Measurements from ENCODE around the gene UTP4.
"Not testable (repeated sequence)": the region's sequence is repeated elsewhere in the genome, so short reads cannot be mapped to it uniquely, and the experiment has no call there.

UTP4 gene

DNA sequence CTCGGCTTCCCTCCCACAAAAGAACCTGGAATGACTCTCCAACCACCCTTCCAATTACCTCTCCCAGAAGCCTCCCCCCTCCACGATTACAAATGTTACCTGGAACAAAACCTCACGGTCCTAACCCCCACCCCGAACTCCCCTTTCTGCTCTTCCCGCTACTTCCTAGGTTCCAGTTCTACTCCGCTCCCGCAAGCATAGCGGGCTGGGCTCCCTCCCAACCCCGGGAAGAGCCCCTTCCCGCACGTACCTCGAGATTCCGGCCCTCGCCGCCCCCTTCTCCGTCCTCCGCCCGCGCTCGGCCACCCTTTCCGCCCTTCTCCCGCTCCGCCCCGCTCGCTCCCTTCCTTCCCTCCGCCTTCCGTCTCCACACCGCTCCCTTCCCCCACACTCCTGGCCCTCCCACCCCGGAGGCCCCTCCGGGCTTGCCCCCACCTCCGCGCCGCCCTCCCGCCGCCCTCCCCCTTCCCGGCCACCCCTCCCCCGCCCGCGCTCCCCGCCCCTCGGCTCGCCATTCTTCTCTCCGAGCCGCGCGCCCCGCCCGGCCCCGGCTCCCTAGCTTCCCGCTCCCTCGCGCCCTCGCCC is 518 bp upstream of the UTP4 start:
- peak; percentile 76 for DNase-seq

DNA sequence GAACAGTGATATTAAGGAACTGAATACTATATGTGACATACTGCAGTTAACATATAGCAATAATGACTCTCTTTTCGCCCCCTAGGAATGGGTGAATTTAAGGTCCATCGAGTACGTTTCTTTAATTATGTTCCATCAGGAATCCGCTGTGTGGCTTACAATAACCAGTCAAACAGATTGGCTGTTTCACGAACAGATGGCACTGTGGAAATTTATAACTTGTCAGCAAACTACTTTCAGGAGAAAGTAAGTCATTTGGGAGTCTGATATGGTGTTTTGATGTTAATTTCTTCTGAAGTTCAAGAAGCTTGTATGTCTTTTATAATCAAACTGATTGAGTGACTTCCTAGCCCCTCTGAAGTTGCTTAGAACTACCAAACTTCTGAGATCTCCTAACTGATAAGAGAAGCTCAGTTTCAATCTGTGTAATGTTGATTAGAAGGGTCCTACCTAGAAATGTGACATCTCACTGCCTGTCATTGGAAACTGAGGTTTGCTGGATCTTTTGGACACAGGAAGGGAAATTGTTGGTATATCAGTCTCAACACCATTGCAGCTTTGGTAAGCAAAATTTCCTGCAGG is 1.0 kb downstream of the UTP4 start:
- no peak for DNase-seq

- no peak for DNase-seq
These were observed 6.2 kb downstream of the UTP4 start for GRCh38 chr16:69138608-69139007.

GRCh38 chr16:69139464-69139863 is 7.0 kb downstream of the UTP4 start:
- DNase-seq = not testable (repeated sequence)

GRCh38 chr16:69141014-69141413 is 8.6 kb downstream of the UTP4 start:
- no peak for DNase-seq

DNA sequence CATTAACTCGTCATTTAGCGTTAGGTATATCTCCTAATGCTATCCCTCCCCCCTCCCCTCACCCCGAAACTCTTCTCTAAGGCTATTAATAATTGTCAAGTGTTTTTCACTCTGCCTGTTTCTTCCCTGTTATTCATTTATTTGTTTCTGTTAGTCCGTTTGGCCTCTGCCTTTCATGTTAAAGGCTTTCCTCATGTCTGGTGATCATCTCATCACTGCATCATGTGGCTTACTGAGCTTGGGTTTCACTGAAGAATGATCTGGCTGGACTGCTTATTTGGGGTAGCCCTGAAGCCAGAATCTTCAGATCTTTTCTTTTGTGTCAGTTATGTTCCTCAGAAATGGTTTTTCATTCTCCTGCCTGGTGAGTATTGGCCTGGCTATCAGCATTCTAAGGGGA is 9.5 kb downstream of the UTP4 start:
- no peak for DNase-seq

DNA sequence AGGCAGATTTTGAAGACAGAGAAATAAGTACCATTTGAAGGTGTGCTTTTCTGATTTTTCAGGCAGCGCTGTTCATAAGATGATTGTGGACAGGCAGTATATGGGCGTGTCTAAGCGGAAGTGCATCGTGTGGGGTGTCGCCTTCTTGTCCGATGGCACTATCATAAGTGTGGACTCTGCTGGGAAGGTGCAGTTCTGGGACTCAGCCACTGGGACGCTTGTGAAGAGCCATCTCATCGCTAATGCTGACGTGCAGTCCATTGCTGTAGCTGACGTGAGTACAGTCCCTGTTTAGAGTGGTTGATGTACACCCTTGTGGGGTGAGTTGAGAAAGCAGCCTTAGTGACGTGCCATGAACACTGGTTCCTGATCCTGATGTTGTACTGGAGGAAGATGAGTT is 10.7 kb downstream of the UTP4 start:
- no peak for DNase-seq

- no peak for DNase-seq
These were observed 13.2 kb downstream of the UTP4 start for GRCh38 chr16:69145658-69146057.

- not testable (repeated sequence) for DNase-seq
These were observed 17.2 kb downstream of the UTP4 start for GRCh38 chr16:69149621-69150020.

GRCh38 chr16:69150146-69150865 is 17.9 kb downstream of the UTP4 start:
- DNase-seq = peak; percentile 11

DNA sequence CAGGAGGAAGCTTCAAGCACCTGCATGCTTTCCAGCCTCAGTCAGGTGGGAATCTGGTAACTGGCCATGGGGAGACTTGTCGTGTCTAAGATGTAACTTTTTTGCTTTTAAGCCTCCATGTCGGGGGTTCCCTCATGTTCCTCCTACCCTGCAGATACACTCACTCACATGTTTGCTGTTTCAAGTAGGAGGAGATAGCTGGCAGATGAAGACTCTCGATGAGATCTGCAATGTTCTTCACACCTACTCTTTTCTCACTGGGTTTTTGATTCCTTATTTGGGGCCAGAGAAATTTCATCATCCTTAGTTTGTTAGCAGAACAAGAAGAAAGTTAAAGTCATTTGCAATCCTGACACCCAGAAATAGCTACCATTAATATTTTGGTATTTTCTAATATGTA is 24.7 kb downstream of the UTP4 start:
- no peak for DNase-seq

DNA sequence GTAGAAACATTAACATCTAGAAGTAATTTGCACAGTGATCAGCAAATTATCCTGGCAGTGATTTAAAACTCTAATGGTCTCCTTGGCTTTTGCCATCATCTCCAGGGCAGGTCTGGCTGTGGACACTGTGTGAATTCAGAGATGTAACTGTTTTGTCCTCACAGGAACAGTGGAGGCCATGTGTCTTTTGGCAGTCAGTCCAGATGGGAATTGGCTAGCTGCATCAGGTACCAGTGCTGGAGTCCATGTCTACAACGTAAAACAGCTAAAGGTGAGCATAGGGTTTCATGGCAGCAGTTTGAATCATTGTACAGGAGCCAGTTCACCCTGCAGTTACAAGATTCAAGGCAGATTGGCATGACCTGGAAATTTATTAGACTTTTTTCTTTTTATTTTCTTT is 27.7 kb downstream of the UTP4 start:
- DNase-seq = no peak

GRCh38 chr16:69165584-69165983 is 33.1 kb downstream of the UTP4 start:
- DNase-seq = no peak

DNA sequence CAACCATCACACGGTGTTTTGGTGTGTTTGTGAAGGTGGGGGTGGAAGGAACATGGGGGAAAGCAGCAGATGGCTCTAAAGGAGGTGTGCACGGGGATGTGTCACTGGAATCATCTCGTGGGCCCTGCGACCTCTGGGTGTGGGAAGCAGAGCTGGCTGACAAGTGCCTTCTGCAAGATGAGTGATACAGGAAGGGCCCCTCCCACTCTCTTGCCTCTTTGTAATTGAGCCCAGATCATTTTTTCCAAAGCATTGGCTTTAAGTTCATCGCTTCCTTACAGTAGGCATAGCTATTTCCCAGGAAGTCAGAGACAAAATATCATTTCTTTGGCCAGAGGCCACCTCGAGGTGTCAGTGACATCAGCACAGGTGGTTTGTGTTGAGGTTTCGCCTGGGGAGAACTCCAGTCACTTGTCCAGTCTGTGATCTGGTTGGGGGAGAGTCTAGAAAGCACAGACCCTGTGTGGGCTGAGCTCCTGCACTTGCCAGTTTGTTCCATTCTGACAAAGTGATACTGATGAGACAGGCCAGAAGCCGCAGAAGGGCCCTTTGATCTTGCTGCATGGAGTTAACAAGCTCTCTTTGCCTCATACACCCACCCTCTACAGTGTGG is 33.9 kb downstream of the UTP4 start:
- DNase-seq = no peak

DNA sequence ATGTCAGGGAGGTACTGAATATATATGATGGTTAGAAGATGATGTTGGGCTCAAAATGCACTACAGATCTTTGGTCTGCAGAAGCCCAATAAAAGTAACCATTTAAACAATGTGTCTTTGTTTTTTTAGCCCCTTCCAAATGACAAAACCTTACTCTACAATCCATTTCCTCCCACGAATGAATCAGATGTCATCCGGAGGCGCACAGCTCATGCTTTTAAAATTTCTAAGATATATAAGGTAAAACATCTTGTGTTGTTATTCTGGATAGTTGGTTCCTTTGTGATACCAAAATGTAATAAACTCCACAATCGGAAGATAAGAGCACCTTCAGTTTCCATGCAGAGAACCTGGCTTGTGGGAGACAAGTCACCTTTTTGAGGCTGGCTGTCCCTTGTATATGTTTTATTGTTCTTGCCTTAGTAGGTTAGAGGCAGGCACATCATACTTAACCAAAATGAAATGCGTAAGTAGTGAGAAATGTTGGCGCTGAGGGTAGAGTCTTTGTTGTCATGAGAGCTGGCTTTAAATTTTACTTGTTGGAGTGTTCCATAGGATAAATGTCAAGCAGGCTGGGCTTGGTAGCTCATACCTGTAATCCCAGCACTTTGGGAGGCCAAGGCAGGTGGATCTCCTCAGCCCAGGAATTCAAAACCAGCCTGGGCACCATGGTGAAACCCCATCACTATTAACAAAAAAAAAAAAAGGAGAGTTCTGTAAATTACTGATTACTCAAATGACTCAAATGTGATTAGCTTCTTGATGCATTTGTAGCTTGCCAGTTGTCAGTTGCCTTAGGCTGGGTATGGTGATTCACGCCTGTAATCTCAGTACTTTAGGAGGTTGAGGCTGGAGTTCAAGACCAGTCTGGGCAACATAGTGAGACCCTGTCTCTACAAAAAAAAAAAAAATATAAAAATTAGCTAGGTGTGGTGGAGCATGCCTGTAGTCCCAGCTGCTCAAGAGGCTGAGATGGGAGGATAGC is 34.8 kb downstream of the UTP4 start:
- DNase-seq = no peak

DNA sequence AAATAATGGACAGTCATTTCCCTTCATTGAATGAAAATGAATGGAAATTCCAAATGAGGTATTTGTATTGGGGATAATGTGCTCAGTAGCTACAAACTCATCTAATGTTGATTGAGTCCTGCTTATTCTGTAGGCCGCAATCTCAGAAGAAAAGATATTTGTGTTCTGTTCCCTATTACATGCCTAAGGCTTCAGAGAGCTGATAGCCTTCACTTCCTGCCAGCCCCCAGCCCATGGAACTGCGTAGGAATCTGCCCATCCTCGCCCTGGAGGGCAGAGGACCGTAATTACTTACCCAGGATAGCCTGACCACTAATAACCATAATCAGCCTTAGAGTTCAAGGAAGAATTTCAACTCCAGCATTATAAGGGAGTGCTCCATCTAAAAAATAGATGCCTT is 36.6 kb downstream of the UTP4 start:
- no peak for DNase-seq

GRCh38 chr16:69169607-69170352 is 37.3 kb downstream of the UTP4 start:
- DNase-seq = no peak

DNA sequence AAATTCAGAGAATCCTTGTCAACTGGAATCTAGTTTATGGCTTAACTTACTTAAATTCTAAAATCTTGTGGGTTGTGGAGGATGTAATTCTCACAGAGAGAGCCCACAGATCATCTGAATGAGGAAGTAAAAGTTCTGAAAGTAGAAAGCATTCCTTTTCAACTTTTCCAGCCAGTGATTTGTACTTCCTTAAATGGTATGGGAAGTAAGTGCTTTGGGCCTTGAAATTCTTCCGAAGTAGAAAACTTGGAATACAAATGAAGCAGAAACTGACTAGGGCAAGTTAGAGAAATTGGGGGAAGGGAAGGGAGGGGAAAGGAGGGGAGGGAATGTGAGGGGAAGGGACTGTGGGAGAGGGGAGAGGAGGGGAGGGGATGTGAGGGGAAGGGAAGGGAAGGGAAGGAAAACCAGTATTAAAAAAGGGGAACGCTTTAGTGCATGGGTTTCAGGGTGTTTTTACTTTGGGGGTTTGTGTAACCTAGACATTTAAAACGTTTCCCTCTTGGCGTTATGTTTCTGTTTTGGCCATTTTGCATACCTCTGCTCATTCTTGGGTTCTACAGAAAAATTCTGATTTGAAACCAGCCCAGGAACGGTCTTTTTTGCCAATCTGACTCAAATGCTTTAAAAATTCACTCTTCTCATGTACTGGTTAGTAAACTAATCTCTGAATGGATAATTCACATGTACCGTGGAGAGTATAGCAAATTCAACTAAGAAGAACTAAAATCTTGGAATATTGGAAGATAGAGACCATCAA is 39.1 kb downstream of the UTP4 start:
- no peak for DNase-seq

DNA sequence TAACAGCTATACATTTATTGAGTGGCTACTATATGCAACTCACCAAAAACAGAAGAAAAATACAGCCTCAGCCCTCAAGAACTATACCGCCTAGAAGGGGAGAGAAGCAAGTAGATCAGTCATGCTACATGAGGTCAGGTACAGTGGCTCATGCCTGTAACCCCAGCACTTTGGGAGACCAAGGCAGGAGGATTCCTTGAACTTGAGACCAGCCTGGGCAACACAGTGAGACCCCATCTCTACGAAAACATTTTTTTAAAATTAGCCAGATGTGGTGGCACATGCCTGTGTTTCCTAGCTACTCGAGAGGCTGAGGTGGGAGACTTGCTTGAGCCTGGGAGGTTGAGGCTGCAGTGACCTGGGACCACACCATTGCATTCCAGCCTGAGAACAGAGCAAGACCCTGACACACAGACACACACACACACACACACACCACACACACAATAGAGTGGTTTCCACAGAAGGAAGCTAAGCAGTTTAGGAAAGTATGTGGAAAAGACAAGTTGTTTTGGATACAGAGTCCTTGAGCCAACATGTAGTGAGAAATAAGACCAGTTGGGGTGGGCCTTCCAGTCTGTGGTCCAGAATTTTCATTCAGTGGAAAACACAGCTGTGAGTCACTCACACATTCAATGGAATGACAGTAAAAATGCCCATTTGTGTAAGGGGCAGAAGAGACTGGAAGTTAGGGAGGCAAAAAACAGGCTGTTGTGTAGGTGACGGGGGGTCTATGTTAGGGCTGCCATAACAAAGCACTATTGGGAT is 43.8 kb downstream of the UTP4 start:
- no peak for DNase-seq

DNA sequence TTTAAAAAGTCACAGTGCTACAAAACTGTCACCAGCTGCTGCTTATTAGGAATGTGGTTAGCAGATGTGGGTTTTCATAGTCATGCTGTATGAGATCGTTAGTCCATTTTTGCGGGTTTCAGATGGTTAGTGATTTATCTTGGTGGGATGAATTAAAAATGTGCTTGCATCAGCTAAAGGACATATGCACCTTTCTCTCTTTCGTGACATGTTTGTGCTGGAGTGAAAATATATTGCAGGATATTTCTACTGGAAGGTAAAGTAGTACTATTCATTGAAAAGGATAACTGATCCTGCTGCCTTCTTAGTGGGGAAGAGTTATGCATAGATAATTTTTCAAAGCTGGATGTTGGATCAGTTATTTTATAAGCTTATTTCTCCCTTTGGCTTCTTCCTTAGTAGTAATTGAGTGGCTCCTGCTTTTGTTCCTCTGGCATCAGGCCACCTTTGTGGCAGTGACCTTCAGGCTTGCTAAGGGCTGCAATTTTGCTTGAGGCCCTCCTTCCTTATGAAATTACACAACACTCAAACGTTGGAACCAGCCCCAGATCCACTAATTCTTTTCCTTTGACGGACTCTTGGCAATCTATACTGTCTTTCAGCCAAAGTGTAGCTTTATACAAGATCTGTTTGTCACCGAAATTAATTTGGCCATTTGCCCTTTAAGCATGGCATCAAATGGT is 47.0 kb downstream of the UTP4 start:
- no peak for DNase-seq
